H1 (cell line): ENCODE data around the gene RHOB. TPM values are rescaled to one million over a fixed set of nuclear protein-coding genes. Genes with fewer than 3 reads are reported as not detected.

ENCODE experiments used
- CTCF ChIA-PET: fragments of 300-600 bp; sonication (Branson Sonifier 250); formaldehyde crosslinking; loops from one replicate; lab custom pipeline; 2021; ENCODE audit not compliant: partially characterized antibody; lab: Charles Lee
- POLR2A ChIA-PET: fragments of 300-600 bp; sonication (Branson Sonifier 250); formaldehyde crosslinking; loops from one replicate; lab custom pipeline; 2021; ENCODE audit warnings: inconsistent platforms; ENCODE audit not compliant: partially characterized antibody; lab: Charles Lee
- DNase-seq, 2 experiments: peaks; one replicate each; pipeline versions ENCODE4 v3.0.0 to v3.0.0-alpha.2; 2010 to 2022; ENCODE audit warnings: low spot score in 2 of 2, low read depth in 1 of 2, mixed read lengths in 1 of 2
- FAIRE-seq: peaks from 2 replicates; lab custom pipeline; 2011; peaks lifted over from hg19 to GRCh38; lab: Jason Lieb, UNC
- H2AFZ ChIP-seq: 2 replicates; pipeline ENCODE4 v1.8.1; 2012; ENCODE audit warnings: low read length, inconsistent platforms
- H2AK5ac ChIP-seq: 2 replicates; pipeline ENCODE4 v1.6.1; 2013; ENCODE audit warnings: low read depth, low read length
- H2BK120ac ChIP-seq: replicated peaks from 2 replicates; pipeline ENCODE3; 2013; ENCODE audit warnings: low read depth, low read length, inconsistent platforms
- H2BK12ac ChIP-seq: 2 replicates; pipeline ENCODE4 v1.6.1; 2013; ENCODE audit warnings: low read depth, low read length
- H2BK15ac ChIP-seq: 2 replicates; pipeline ENCODE4 v1.6.1; 2013; ENCODE audit warnings: low read length
- H2BK20ac ChIP-seq: 2 replicates; pipeline ENCODE4 v1.6.1; 2013; ENCODE audit warnings: low read length
- H2BK5ac ChIP-seq: 2 replicates; pipeline ENCODE4 v1.6.1; 2013; ENCODE audit warnings: low read depth, low read length
- H3K14ac ChIP-seq: 2 replicates; pipeline ENCODE4 v1.6.1; 2013; ENCODE audit warnings: inconsistent platforms; ENCODE audit not compliant: insufficient read length
- H3K18ac ChIP-seq: 2 replicates; pipeline ENCODE4 v1.6.1; 2013; ENCODE audit warnings: low read length; ENCODE audit errors: extremely low read depth
- H3K23ac ChIP-seq: 2 replicates; pipeline ENCODE4 v1.6.1; 2013; ENCODE audit warnings: inconsistent platforms; ENCODE audit not compliant: insufficient read length
- H3K23me2 ChIP-seq: 2 replicates; pipeline ENCODE4 v1.6.1; 2013; ENCODE audit warnings: low read depth, low read length
- H3K27ac ChIP-seq: 2 replicates; pipeline ENCODE4 v1.6.1; 2011; ENCODE audit warnings: low read depth, low read length, inconsistent platforms
- H3K27me3 ChIP-seq, 4 experiments: replicated peaks in 1 of 4; 1 replicate in 1 of 4; 2 replicates in 3 of 4; pipeline versions ENCODE4 v1.6.1 to v1.8.1; 2011 to 2013; ENCODE audit warnings: low read length in 3 of 4, mild to moderate bottlenecking in 3 of 4, inconsistent platforms in 2 of 4, mixed read lengths in 2 of 4, moderate library complexity in 1 of 4; ENCODE audit not compliant: control insufficient read depth in 3 of 4, insufficient read depth in 3 of 4; ENCODE audit errors: extremely low read depth in 1 of 4
- H3K36me3 ChIP-seq, 4 experiments: 2 replicates each; pipeline versions ENCODE4 v1.6.1 to v1.8.1; 2011 to 2013; ENCODE audit warnings: mild to moderate bottlenecking in 4 of 4, low read length in 3 of 4, moderate library complexity in 2 of 4, control low read depth in 1 of 4, inconsistent platforms in 1 of 4; ENCODE audit not compliant: insufficient read depth in 4 of 4, control insufficient read depth in 2 of 4
- H3K4ac ChIP-seq: replicated peaks from 2 replicates; pipeline ENCODE3; 2013; ENCODE audit warnings: low read length, low read depth, mixed read lengths, inconsistent platforms; ENCODE audit not compliant: insufficient read length
- H3K4me1 ChIP-seq, 4 experiments: replicated peaks in 1 of 4; 1 replicate in 1 of 4; 2 replicates in 3 of 4; pipeline versions ENCODE4 v1.6.1 to v1.8.1; 2011 to 2013; ENCODE audit warnings: low read length in 3 of 4, inconsistent platforms in 2 of 4, mixed read lengths in 1 of 4; ENCODE audit not compliant: insufficient read depth in 4 of 4, control insufficient read depth in 3 of 4
- H3K4me2 ChIP-seq, 2 experiments: 2 replicates each; pipeline versions ENCODE4 v1.6.1 to v1.8.1; 2011 to 2013; ENCODE audit warnings: low read depth in 2 of 2, low read length in 2 of 2, control low read depth in 1 of 2, inconsistent platforms in 1 of 2, mild to moderate bottlenecking in 1 of 2; ENCODE audit not compliant: insufficient read depth in 1 of 2
- H3K4me3 ChIP-seq, 4 experiments: fragments of 200-600, 300-600 bp in 1 of 4; sonication (generic), shearing (Covaris generic), sonication (Bioruptor Twin) in 1 of 4; 2 replicates each; pipeline versions ENCODE4 v1.5.1 to v1.8.1; 2011 to 2016; ENCODE audit warnings: low read length in 4 of 4, low read depth in 3 of 4, control low read depth in 2 of 4, inconsistent platforms in 2 of 4, mild to moderate bottlenecking in 2 of 4, mixed read lengths in 1 of 4, moderate library complexity in 1 of 4; ENCODE audit not compliant: insufficient read depth in 2 of 4; ENCODE audit errors: extremely low read depth in 1 of 4
- H3K56ac ChIP-seq: replicated peaks from 2 replicates; pipeline ENCODE3; 2013; ENCODE audit warnings: low read depth, mild to moderate bottlenecking, mixed read lengths, low read length, inconsistent platforms; ENCODE audit not compliant: insufficient read length
- H3K79me1 ChIP-seq: 2 replicates; pipeline ENCODE4 v1.6.1; 2013; ENCODE audit warnings: low read depth, low read length, control low read depth
- H3K79me2 ChIP-seq, 2 experiments: 2 replicates each; pipeline versions ENCODE4 v1.6.1 to v1.8.1; 2012 to 2013; ENCODE audit warnings: low read length in 2 of 2, mild to moderate bottlenecking in 2 of 2, inconsistent platforms in 1 of 2; ENCODE audit not compliant: insufficient read depth in 2 of 2, control insufficient read depth in 1 of 2
- H3K9ac ChIP-seq, 4 experiments: replicated peaks in 1 of 4; 1 replicate in 1 of 4; 2 replicates in 3 of 4; pipeline versions ENCODE4 v1.6.1 to v1.8.1; 2011 to 2013; ENCODE audit warnings: low read depth in 3 of 4, low read length in 3 of 4, control low read depth in 2 of 4, mild to moderate bottlenecking in 2 of 4, moderate library complexity in 2 of 4, inconsistent platforms in 1 of 4; ENCODE audit errors: extremely low read depth in 1 of 4
- H3K9me3 ChIP-seq, 2 experiments: 2 replicates each; pipeline versions ENCODE4 v1.6.1 to v1.8.1; 2012 to 2013; ENCODE audit warnings: mild to moderate bottlenecking in 2 of 2, moderate library complexity in 2 of 2, control low read depth in 1 of 2, inconsistent platforms in 1 of 2, low read depth in 1 of 2, low read length in 1 of 2, mixed read lengths in 1 of 2; ENCODE audit not compliant: insufficient read depth in 2 of 2
- H4K20me1 ChIP-seq, 2 experiments: replicated peaks in 1 of 2; 2 replicates each; pipeline versions ENCODE3 to v1.8.1; 2011 to 2013; ENCODE audit warnings: inconsistent platforms in 2 of 2, low read length in 2 of 2, mild to moderate bottlenecking in 1 of 2; ENCODE audit not compliant: insufficient read depth in 2 of 2, control insufficient read depth in 1 of 2
- H4K5ac ChIP-seq: 2 replicates; pipeline ENCODE4 v1.6.1; 2013; ENCODE audit warnings: low read length, low read depth, mixed read lengths, inconsistent platforms; ENCODE audit not compliant: insufficient read length
- H4K8ac ChIP-seq: 2 replicates; pipeline ENCODE4 v1.8.0; 2013; ENCODE audit warnings: mild to moderate bottlenecking, moderate library complexity, low read length, inconsistent platforms; ENCODE audit not compliant: insufficient read depth; ENCODE audit errors: extremely low read depth
- H4K91ac ChIP-seq: replicated peaks from 2 replicates; pipeline ENCODE3; 2013; ENCODE audit warnings: low read length, mixed read lengths, inconsistent platforms; ENCODE audit not compliant: insufficient read length
- CBX8 ChIP-seq: fragments of 300-800, 300-1000 bp; sonication (generic); IDR thresholded peaks from 2 replicates; pipeline ENCODE4 v1.7.1; 2016; ENCODE audit warnings: low read depth, low read length, borderline replicate concordance
- EP300 ChIP-seq, 2 experiments: IDR thresholded peaks; 1 replicate in 1 of 2; 2 replicates in 1 of 2; pipeline ENCODE4 v1.6.1; 2011 to 2012; ENCODE audit warnings: low read depth in 2 of 2, low read length in 2 of 2, mild to moderate bottlenecking in 2 of 2, borderline replicate concordance in 1 of 2, inconsistent platforms in 1 of 2, moderate library complexity in 1 of 2
- GABPA ChIP-seq: IDR thresholded peaks from 2 replicates; pipeline ENCODE4 v1.6.1; 2011; ENCODE audit warnings: mild to moderate bottlenecking, low read length, moderate library complexity, borderline replicate concordance; ENCODE audit not compliant: insufficient read depth
- GTF2F1 ChIP-seq: IDR thresholded peaks from 2 replicates; pipeline ENCODE4 v1.6.1; 2012; ENCODE audit warnings: low read depth, low read length, improper control_type of control experiment, borderline replicate concordance
- KDM5A ChIP-seq: fragments of 200-600 bp; IDR thresholded peaks from 2 replicates; pipeline ENCODE4 v1.7.1; 2012; ENCODE audit warnings: mild to moderate bottlenecking, low read length, inconsistent platforms, mixed read lengths
- POU5F1 ChIP-seq: IDR thresholded peaks from 2 replicates; pipeline ENCODE4 v1.6.1; 2011; ENCODE audit warnings: low read depth, mild to moderate bottlenecking, low read length, moderate library complexity
- RFX5 ChIP-seq: IDR thresholded peaks from 2 replicates; pipeline ENCODE4 v1.6.1; 2011; ENCODE audit warnings: low read depth, low read length, improper control_type of control experiment, borderline replicate concordance
- RNF2 ChIP-seq: fragments of 200-900, 300-1000 bp; sonication (generic); IDR thresholded peaks from 2 replicates; pipeline ENCODE4 v1.7.1; 2016; ENCODE audit warnings: borderline replicate concordance, low read depth, mild to moderate bottlenecking, antibody characterized with exemption, low read length; ENCODE audit not compliant: poor library complexity, severe bottlenecking; ENCODE audit errors: missing control alignments
- SP1 ChIP-seq: IDR thresholded peaks from 2 replicates; pipeline ENCODE4 v1.6.1; 2011; ENCODE audit warnings: low read depth, low read length
- TBP ChIP-seq: IDR thresholded peaks from 2 replicates; pipeline ENCODE4 v1.6.1; 2011; ENCODE audit warnings: low read depth, low read length, improper control_type of control experiment
- WGBS, 2 experiments: shearing (Covaris generic) in 1 of 2; methylation state at CpG; one replicate each; pipeline versions ENCODE4 v1.1.6 to v1.1.7; 2013 to 2015; ENCODE audit warnings: low lambda C conversion rate in 2 of 2, mixed read lengths in 2 of 2, inconsistent platforms in 1 of 2, low coverage in 1 of 2, missing lambda C conversion rate in 1 of 2; ENCODE audit not compliant: insufficient replicate concordance in 2 of 2, insufficient coverage in 1 of 2, insufficient read length in 1 of 2; ENCODE audit errors: extremely low coverage in 1 of 2, missing lambda C conversion rate in 1 of 2; 5-methylcytosine and 5-hydroxymethylcytosine counted together
- polyA plus RNA-seq, 7 experiments: library from polyadenylated mRNA; depleted of rRNA in 3 of 7; stranded (reverse) in 5 of 7; unstranded in 2 of 7; fragments of >200 nt in 5 of 7; fragments of 200-250 nt in 2 of 7; gene quantifications; 1 replicate in 5 of 7; 2 replicates in 1 of 7; 4 replicates in 1 of 7; pipeline versions ENCODE4 v1.2.1 to v1.2.3, GENCODE V29; 2011 to 2013; ENCODE audit warnings: missing spikeins in 2 of 7, mixed read lengths in 2 of 7
- total RNA-seq: library from RNA; stranded (reverse); fragmentation: NEBNext Ultra II Directional; extraction: Animal tissue kit (Norgen Biotek cat#: 25700); gene quantifications from 2 replicates; pipeline ENCODE4 v1.2.1, GENCODE V29; 2021
- TF ChIP-seq, protein P1 (sequence below): IDR thresholded peaks from 2 replicates; pipeline ENCODE4 v1.6.1; 2011; ENCODE audit warnings: low read length, improper control_type of control experiment

The RHOB gene
- total and polyA plus RNA-seq, 2 of the 8 experiments (the other 6 are each of a cell fraction or from before 2014, with no cell fraction given), result 9.3 to 9.5 TPM

GRCh38 chr2:20480913-20481312 is 34.0 kb downstream of the RHOB start:
- H3K4me1 ChIP-seq, result no peaks in the 10 kb centered on the region; a peak in 2 of 7 replicates
- no peak overlapping the region for H2AK5ac ChIP-seq
- no peaks in the 10 kb centered on the region for H4K20me1 ChIP-seq
- H3K27ac ChIP-seq, result no peak overlapping the region
- FAIRE-seq, result no peak
- H4K8ac ChIP-seq, result no peak overlapping the region
- H3K23me2 ChIP-seq, result no peaks in the 10 kb centered on the region
- H3K9ac ChIP-seq, result no peak overlapping the region
- no peak overlapping the region for H3K23ac ChIP-seq
- H3K4me2 ChIP-seq, result no peak overlapping the region
- no peak overlapping the region for H2BK15ac ChIP-seq
- H3K9me3 ChIP-seq, result no peaks in the 10 kb centered on the region
- no peak for DNase-seq
- no peaks in the 10 kb centered on the region for H3K79me1 ChIP-seq
- no peak overlapping the region for H4K91ac ChIP-seq
- no peaks in the 10 kb centered on the region for H3K27me3 ChIP-seq
- ChIA-PET POLR2A (interaction anchor here (2.0 kb wide), 1 partner anchor 34 kb away, joined by 8 read pairs; the partner anchor contains the start of gene RHOB), CTCF (interaction anchor here (0.6 to 2.3 kb wide), 3 partner anchors 54 to 153 kb away, joined by 3 to 7 read pairs (median 3); no protein-coding TSS in a partner anchor)
- no peaks in the 10 kb centered on the region for H3K79me2 ChIP-seq
- H3K36me3 ChIP-seq, result no peaks in the 10 kb centered on the region
- H3K18ac ChIP-seq, result no peak overlapping the region
- no peak overlapping the region for H2BK20ac ChIP-seq
- TF ChIP-seq GTF2F1 (no peak), RNF2 (no peak), SP1 (no peak), KDM5A (no peak), TBP (no peak), RFX5 (no peak), GABPA (no peak), CBX8 (no peak), POU5F1 (no peak), EP300 (IDR thresholded peaks at IDR 0.05; ENCODE audit: borderline replicate concordance in 1 of 2, low read depth in 2 of 2, low read length in 2 of 2) (no peak)
- TF ChIP-seq, protein P1, sequence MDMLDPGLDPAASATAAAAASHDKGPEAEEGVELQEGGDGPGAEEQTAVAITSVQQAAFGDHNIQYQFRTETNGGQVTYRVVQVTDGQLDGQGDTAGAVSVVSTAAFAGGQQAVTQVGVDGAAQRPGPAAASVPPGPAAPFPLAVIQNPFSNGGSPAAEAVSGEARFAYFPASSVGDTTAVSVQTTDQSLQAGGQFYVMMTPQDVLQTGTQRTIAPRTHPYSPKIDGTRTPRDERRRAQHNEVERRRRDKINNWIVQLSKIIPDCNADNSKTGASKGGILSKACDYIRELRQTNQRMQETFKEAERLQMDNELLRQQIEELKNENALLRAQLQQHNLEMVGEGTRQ, result no peak
- H3K4ac ChIP-seq, result no peak overlapping the region
- no peak overlapping the region for H4K5ac ChIP-seq
- H2AFZ ChIP-seq, result no peak overlapping the region
- H3K4me3 ChIP-seq, result no peak overlapping the region
- no peak overlapping the region for H2BK5ac ChIP-seq
- no peak overlapping the region for H3K56ac ChIP-seq
- H2BK12ac ChIP-seq, result no peak overlapping the region
- no peak overlapping the region for H2BK120ac ChIP-seq
- no peak overlapping the region for H3K14ac ChIP-seq
- WGBS, 2 experiments, result 72% methylated on average over 4 of the region's 4 CpGs; no CpG with 5 or more reads in 1 of the 2 experiments
